Measurements from ENCODE around the gene GPHN.
"Not testable (repeated sequence)": the region's sequence is repeated elsewhere in the genome, so short reads cannot be mapped to it uniquely, and the experiment has no call there.

GRCh38 chr14:66714291-66714690, 206.3 kb downstream of the GPHN start:
- not testable (repeated sequence) for TF ChIP-seq EZH2 (IDR thresholded peaks at IDR 0.05; ENCODE audit: low read length, unreplicated experiment); CTCF (conservative IDR thresholded peaks at IDR 0.05; ENCODE audit: low read depth, low read length); EZH2phosphoT487 (IDR thresholded peaks at IDR 0.05; ENCODE audit: borderline replicate concordance, low read length)

Data from PC-3 (cell line).